ES-I3 (cell line): ENCODE data around the gene ALPL.

Source experiments
- H3K36me3 ChIP-seq: 2 replicates; pipeline ENCODE4 v1.6.1; 2013; ENCODE audit warnings: mild to moderate bottlenecking, low read length, control low read depth, moderate library complexity; ENCODE audit not compliant: insufficient read depth
- H3K4me1 ChIP-seq: 2 replicates; pipeline ENCODE4 v1.6.1; 2013; ENCODE audit warnings: mild to moderate bottlenecking, control low read depth, low read length; ENCODE audit not compliant: insufficient read depth
- H3K9ac ChIP-seq: 2 replicates; pipeline ENCODE4 v1.6.1; 2013; ENCODE audit warnings: low read depth, mild to moderate bottlenecking, low read length, moderate library complexity
- H3K9me3 ChIP-seq: 2 replicates; pipeline ENCODE4 v1.6.1; 2013; ENCODE audit warnings: mild to moderate bottlenecking, low read length, moderate library complexity; ENCODE audit not compliant: control insufficient read depth, insufficient read depth

ALPL gene

GRCh38 chr1:21577324-21577723 is 68.1 kb downstream of the ALPL start:
- Histone ChIP-seq H3K36me3 (no peaks in the 10 kb centered on the region), H3K9me3 (no peaks in the 10 kb centered on the region), H3K9ac (no peak overlapping the region), H3K4me1 (peaks cover 11% of the 10 kb centered on the region; the same call in 1 of the 2 replicates)

GRCh38 chr1:21577933-21578332 is 68.7 kb downstream of the ALPL start:
- no peaks in the 10 kb centered on the region for H3K36me3 ChIP-seq
- H3K9ac ChIP-seq = no peak overlapping the region
- H3K9me3 ChIP-seq = no peaks in the 10 kb centered on the region
- peaks cover 11% of the 10 kb centered on the region; the same call in 1 of the 2 replicates for H3K4me1 ChIP-seq

GRCh38 chr1:21579791-21580190 is 70.6 kb downstream of the ALPL start:
- no peak overlapping the region for H3K9ac ChIP-seq
- H3K4me1 ChIP-seq = peaks cover 6% of the 10 kb centered on the region; the same call in 1 of the 2 replicates
- no peaks in the 10 kb centered on the region for H3K9me3 ChIP-seq
- no peaks in the 10 kb centered on the region for H3K36me3 ChIP-seq

- Histone ChIP-seq H3K9me3 (no peaks in the 10 kb centered on the region), H3K9ac (no peak overlapping the region), H3K4me1 (peaks cover 21% of the 10 kb centered on the region), H3K36me3 (no peaks in the 10 kb centered on the region)
Measured at GRCh38 chr1:21584096-21584495, 74.9 kb downstream of the ALPL start.

- H3K36me3 ChIP-seq = no peaks in the 10 kb centered on the region
- H3K9ac ChIP-seq = no peak overlapping the region
- peaks cover 21% of the 10 kb centered on the region for H3K4me1 ChIP-seq
- no peaks in the 10 kb centered on the region for H3K9me3 ChIP-seq
Measured at GRCh38 chr1:21585037-21585436, 75.8 kb downstream of the ALPL start.

- Histone ChIP-seq H3K9ac (no peak overlapping the region), H3K9me3 (no peaks in the 10 kb centered on the region)
Measured at GRCh38 chr1:21586222-21586621, 77.0 kb downstream of the ALPL start.

GRCh38 chr1:21586846-21587601 is 77.8 kb downstream of the ALPL start:
- H3K36me3 ChIP-seq = no peaks in the 10 kb centered on the region
- H3K4me1 ChIP-seq = peaks cover 39% of the 10 kb centered on the region
- no peak overlapping the region for H3K9ac ChIP-seq
- H3K9me3 ChIP-seq = no peaks in the 10 kb centered on the region

More at GRCh38 chr1:21586222-21586621, 77.0 kb downstream of the ALPL start:
- H3K4me1 ChIP-seq = peaks cover 32% of the 10 kb centered on the region
- H3K36me3 ChIP-seq = no peaks in the 10 kb centered on the region

GRCh38 chr1:21587602-21587953 is 78.4 kb downstream of the ALPL start:
- peaks cover 40% of the 10 kb centered on the region for H3K4me1 ChIP-seq
- no peaks in the 10 kb centered on the region for H3K36me3 ChIP-seq
- no peaks in the 10 kb centered on the region for H3K9me3 ChIP-seq
- no peak overlapping the region for H3K9ac ChIP-seq

- H3K9me3 ChIP-seq = no peaks in the 10 kb centered on the region
- H3K9ac ChIP-seq = no peak overlapping the region
- H3K4me1 ChIP-seq = peaks cover 40% of the 10 kb centered on the region
- H3K36me3 ChIP-seq = no peaks in the 10 kb centered on the region
Measured at GRCh38 chr1:21589618-21590017, 80.4 kb downstream of the ALPL start.

GRCh38 chr1:21590126-21590880 is 81.1 kb downstream of the ALPL start:
- H3K9me3 ChIP-seq = no peaks in the 10 kb centered on the region
- H3K4me1 ChIP-seq = peaks cover 38% of the 10 kb centered on the region
- H3K9ac ChIP-seq = no peak overlapping the region
- H3K36me3 ChIP-seq = no peaks in the 10 kb centered on the region

GRCh38 chr1:21590934-21591333 is 81.7 kb downstream of the ALPL start:
- peaks cover 32% of the 10 kb centered on the region for H3K4me1 ChIP-seq
- H3K9ac ChIP-seq = no peak overlapping the region
- H3K9me3 ChIP-seq = no peaks in the 10 kb centered on the region
- no peaks in the 10 kb centered on the region for H3K36me3 ChIP-seq

GRCh38 chr1:21592086-21592865 is 83.1 kb downstream of the ALPL start:
- Histone ChIP-seq H3K9me3 (no peaks in the 10 kb centered on the region), H3K36me3 (no peaks in the 10 kb centered on the region), H3K9ac (no peak overlapping the region), H3K4me1 (peaks cover 23% of the 10 kb centered on the region)

- peaks cover 19% of the 10 kb centered on the region for H3K4me1 ChIP-seq
- H3K9ac ChIP-seq = no peak overlapping the region
- H3K9me3 ChIP-seq = no peaks in the 10 kb centered on the region
- H3K36me3 ChIP-seq = no peaks in the 10 kb centered on the region
Measured at GRCh38 chr1:21593231-21593630, 84.0 kb downstream of the ALPL start.

- Histone ChIP-seq H3K9me3 (no peaks in the 10 kb centered on the region), H3K9ac (no peak overlapping the region), H3K4me1 (peaks cover 19% of the 10 kb centered on the region), H3K36me3 (no peaks in the 10 kb centered on the region)
Measured at GRCh38 chr1:21594501-21594900, 85.3 kb downstream of the ALPL start.
